ENCODE data around the gene ADAT1. TPM values are rescaled to one million over a fixed set of nuclear protein-coding genes. Genes with fewer than 3 reads are reported as not detected.

ADAT1 gene
- total and polyA plus RNA-seq, 10 of the 15 experiments (the other 5 are each of a cell fraction or from before 2014, with no cell fraction given) = 26.2 to 77.4 (median 55.8) TPM

GRCh38 chr16:75579281-75579834 lies 43.7 kb downstream of the ADAT1 start:
- POLR2A ChIA-PET = interaction anchor here (2.8 kb wide), 1 partner anchor 14 kb away, joined by 11 read pairs; the partner anchor contains the start of gene GABARAPL2
- peaks cover 10% of the 10 kb centered on the region for H3K79me2 ChIP-seq (ENCODE audit: control insufficient read depth, insufficient read depth, low read length)
- H3K27ac ChIP-seq (ENCODE audit: control insufficient read depth, insufficient read depth) = peak overlapping the region; percentile 36
- TF ChIP-seq RUNX3 (IDR thresholded peaks at IDR 0.05; ENCODE audit: low read length) (peak; percentile 92), ATF2 (IDR thresholded peaks at IDR 0.05; ENCODE audit: low read length) (peak; percentile 30; the same call in 1 of the 2 replicates), CBFB (IDR thresholded peaks at IDR 0.05; ENCODE audit: low read depth) (peak; percentile 9; the same call in 1 of the 2 replicates), MEF2A (IDR thresholded peaks at IDR 0.05; ENCODE audit: insufficient read depth, low read depth, low read length) (peak; percentile 76; the same call in 1 of the 2 replicates), POLR2AphosphoS2 (IDR thresholded peaks at IDR 0.05; ENCODE audit: low read depth, low read length) (no peak), PML (IDR thresholded peaks at IDR 0.05; ENCODE audit: low read length) (peak; percentile 50), YY1 (IDR thresholded peaks at IDR 0.05; ENCODE audit: low read depth, low read length) (peak; percentile 27; the same call in 1 of the 2 replicates)
- TF ChIP-seq, protein P1, sequence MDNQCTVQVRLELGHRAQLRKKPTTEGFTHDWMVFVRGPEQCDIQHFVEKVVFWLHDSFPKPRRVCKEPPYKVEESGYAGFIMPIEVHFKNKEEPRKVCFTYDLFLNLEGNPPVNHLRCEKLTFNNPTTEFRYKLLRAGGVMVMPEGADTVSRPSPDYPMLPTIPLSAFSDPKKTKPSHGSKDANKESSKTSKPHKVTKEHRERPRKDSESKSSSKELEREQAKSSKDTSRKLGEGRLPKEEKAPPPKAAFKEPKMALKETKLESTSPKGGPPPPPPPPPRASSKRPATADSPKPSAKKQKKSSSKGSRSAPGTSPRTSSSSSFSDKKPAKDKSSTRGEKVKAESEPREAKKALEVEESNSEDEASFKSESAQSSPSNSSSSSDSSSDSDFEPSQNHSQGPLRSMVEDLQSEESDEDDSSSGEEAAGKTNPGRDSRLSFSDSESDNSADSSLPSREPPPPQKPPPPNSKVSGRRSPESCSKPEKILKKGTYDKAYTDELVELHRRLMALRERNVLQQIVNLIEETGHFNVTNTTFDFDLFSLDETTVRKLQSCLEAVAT (IDR thresholded peaks at IDR 0.05) = 0 out of 2 replicates have a peak, but pooled peaks have one; percentile 21
- TF ChIP-seq, protein P2, sequence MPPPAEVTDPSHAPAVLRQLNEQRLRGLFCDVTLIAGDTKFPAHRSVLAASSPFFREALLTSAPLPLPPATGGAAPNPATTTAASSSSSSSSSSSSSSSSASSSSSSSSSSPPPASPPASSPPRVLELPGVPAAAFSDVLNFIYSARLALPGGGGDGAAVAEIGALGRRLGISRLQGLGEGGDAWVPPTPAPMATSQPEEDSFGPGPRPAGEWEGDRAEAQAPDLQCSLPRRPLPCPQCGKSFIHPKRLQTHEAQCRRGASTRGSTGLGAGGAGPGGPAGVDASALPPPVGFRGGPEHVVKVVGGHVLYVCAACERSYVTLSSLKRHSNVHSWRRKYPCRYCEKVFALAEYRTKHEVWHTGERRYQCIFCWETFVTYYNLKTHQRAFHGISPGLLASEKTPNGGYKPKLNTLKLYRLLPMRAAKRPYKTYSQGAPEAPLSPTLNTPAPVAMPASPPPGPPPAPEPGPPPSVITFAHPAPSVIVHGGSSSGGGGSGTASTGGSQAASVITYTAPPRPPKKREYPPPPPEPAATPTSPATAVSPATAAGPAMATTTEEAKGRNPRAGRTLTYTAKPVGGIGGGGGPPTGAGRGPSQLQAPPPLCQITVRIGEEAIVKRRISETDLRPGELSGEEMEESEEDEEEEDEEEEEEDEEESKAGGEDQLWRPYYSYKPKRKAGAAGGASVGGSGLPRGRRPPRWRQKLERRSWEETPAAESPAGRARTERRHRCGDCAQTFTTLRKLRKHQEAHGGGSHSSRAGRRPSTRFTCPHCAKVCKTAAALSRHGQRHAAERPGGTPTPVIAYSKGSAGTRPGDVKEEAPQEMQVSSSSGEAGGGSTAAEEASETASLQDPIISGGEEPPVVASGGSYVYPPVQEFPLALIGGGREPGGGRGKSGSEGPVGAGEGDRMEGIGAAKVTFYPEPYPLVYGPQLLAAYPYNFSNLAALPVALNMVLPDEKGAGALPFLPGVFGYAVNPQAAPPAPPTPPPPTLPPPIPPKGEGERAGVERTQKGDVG (CRISPR knock-in tag; IDR thresholded peaks at IDR 0.05) = no peak
- FAIRE-seq (no peak), ATAC-seq (peak; percentile 21), DNase-seq (ENCODE audit: low read depth, low spot score) (no peak)
- no peaks in the 10 kb centered on the region for H4K20me1 ChIP-seq (ENCODE audit: control insufficient read depth, insufficient read depth)
- H3K4me2 ChIP-seq (ENCODE audit: control insufficient read depth, insufficient read depth) = peak overlapping the region; percentile 51
- H3K4me3 ChIP-seq = no peak overlapping the region
- H2AFZ ChIP-seq (ENCODE audit: control insufficient read depth, low read depth, low read length) = no peak overlapping the region
- H3K9ac ChIP-seq (ENCODE audit: control insufficient read depth, insufficient read depth, low read length) = no peak overlapping the region
- in situ Hi-C loops (cut with MboI) = no loop called here
- RAD21 ChIA-PET (ENCODE audit: unreplicated experiment) = interaction anchor here (1.0 kb wide), 1 partner anchor 30 kb away, joined by 4 read pairs; no protein-coding TSS in a partner anchor
- SMC1A ChIA-PET (ENCODE audit: uncharacterized antibody, unreplicated experiment) = interaction anchor here (0.7 to 2.1 kb wide), 5 partner anchors 12 to 104 kb away, joined by 3 to 6 read pairs (median 3); partner anchors contain the start of gene ADAT1
- no peaks in the 10 kb centered on the region for H3K9me3 ChIP-seq (replicated peaks; ENCODE audit: control insufficient read depth, insufficient read depth, low read length)
- H3K4me1 ChIP-seq (ENCODE audit: control insufficient read depth, insufficient read depth, low read length) = peaks cover 36% of the 10 kb centered on the region
- 30% methylated on average over 7 of the region's 7 CpGs for WGBS (ENCODE audit: insufficient coverage, insufficient replicate concordance, low lambda C conversion rate, missing lambda C conversion rate)
- peaks cover 1 to 10% of the 10 kb centered on the region in 2 experiments for H3K36me3 ChIP-seq (ENCODE audit: control insufficient read depth in 2 of 2, insufficient read depth in 2 of 2, low read length in 1 of 2)
- H3K27me3 ChIP-seq (replicated peaks in 1 of 2; ENCODE audit: control insufficient read depth in 2 of 2, insufficient read depth in 2 of 2, low read length in 1 of 2) = no peaks in the 10 kb centered on the region
- intact Hi-C loops (cut with micrococcal nuclease; ENCODE audit: unreplicated experiment) = no loop called here
- CTCF ChIA-PET = interaction anchor here (0.8 to 1.8 kb wide), 5 partner anchors 23 to 125 kb away, joined by 3 to 7 read pairs (median 3); partner anchors contain the start of gene TMEM231
- no TSS peak for BruUV-seq (replicated peaks)

Measured in GM12878 (cell line).